H1 (cell line): Measurements from ENCODE around the gene TSPAN9. TPM values are rescaled to one million over a fixed set of nuclear protein-coding genes. Genes with fewer than 3 reads are reported as not detected.

Experiments used
- CTCF ChIA-PET: fragments of 300-600 bp; sonication (Branson Sonifier 250); formaldehyde crosslinking; loops from one replicate; lab custom pipeline; 2021; ENCODE audit not compliant: partially characterized antibody; lab: Charles Lee
- POLR2A ChIA-PET: fragments of 300-600 bp; sonication (Branson Sonifier 250); formaldehyde crosslinking; loops from one replicate; lab custom pipeline; 2021; ENCODE audit warnings: inconsistent platforms; ENCODE audit not compliant: partially characterized antibody; lab: Charles Lee
- DNase-seq, 2 experiments: peaks; one replicate each; pipeline versions ENCODE4 v3.0.0 to v3.0.0-alpha.2; 2010 to 2022; ENCODE audit warnings: low spot score in 2 of 2, low read depth in 1 of 2, mixed read lengths in 1 of 2
- FAIRE-seq: peaks from 2 replicates; lab custom pipeline; 2011; peaks lifted over from hg19 to GRCh38; lab: Jason Lieb, UNC
- H2AFZ ChIP-seq: 2 replicates; pipeline ENCODE4 v1.8.1; 2012; ENCODE audit warnings: low read length, inconsistent platforms
- H2AK5ac ChIP-seq: 2 replicates; pipeline ENCODE4 v1.6.1; 2013; ENCODE audit warnings: low read depth, low read length
- H2BK120ac ChIP-seq: replicated peaks from 2 replicates; pipeline ENCODE3; 2013; ENCODE audit warnings: low read depth, low read length, inconsistent platforms
- H2BK12ac ChIP-seq: 2 replicates; pipeline ENCODE4 v1.6.1; 2013; ENCODE audit warnings: low read depth, low read length
- H2BK15ac ChIP-seq: 2 replicates; pipeline ENCODE4 v1.6.1; 2013; ENCODE audit warnings: low read length
- H2BK20ac ChIP-seq: 2 replicates; pipeline ENCODE4 v1.6.1; 2013; ENCODE audit warnings: low read length
- H2BK5ac ChIP-seq: 2 replicates; pipeline ENCODE4 v1.6.1; 2013; ENCODE audit warnings: low read depth, low read length
- H3K14ac ChIP-seq: 2 replicates; pipeline ENCODE4 v1.6.1; 2013; ENCODE audit warnings: inconsistent platforms; ENCODE audit not compliant: insufficient read length
- H3K18ac ChIP-seq: 2 replicates; pipeline ENCODE4 v1.6.1; 2013; ENCODE audit warnings: low read length; ENCODE audit errors: extremely low read depth
- H3K23ac ChIP-seq: 2 replicates; pipeline ENCODE4 v1.6.1; 2013; ENCODE audit warnings: inconsistent platforms; ENCODE audit not compliant: insufficient read length
- H3K23me2 ChIP-seq: 2 replicates; pipeline ENCODE4 v1.6.1; 2013; ENCODE audit warnings: low read depth, low read length
- H3K27ac ChIP-seq: 2 replicates; pipeline ENCODE4 v1.6.1; 2011; ENCODE audit warnings: low read depth, low read length, inconsistent platforms
- H3K27me3 ChIP-seq, 4 experiments: replicated peaks in 1 of 4; 1 replicate in 1 of 4; 2 replicates in 3 of 4; pipeline versions ENCODE4 v1.6.1 to v1.8.1; 2011 to 2013; ENCODE audit warnings: low read length in 3 of 4, mild to moderate bottlenecking in 3 of 4, inconsistent platforms in 2 of 4, mixed read lengths in 2 of 4, moderate library complexity in 1 of 4; ENCODE audit not compliant: control insufficient read depth in 3 of 4, insufficient read depth in 3 of 4; ENCODE audit errors: extremely low read depth in 1 of 4
- H3K36me3 ChIP-seq, 4 experiments: 2 replicates each; pipeline versions ENCODE4 v1.6.1 to v1.8.1; 2011 to 2013; ENCODE audit warnings: mild to moderate bottlenecking in 4 of 4, low read length in 3 of 4, moderate library complexity in 2 of 4, control low read depth in 1 of 4, inconsistent platforms in 1 of 4; ENCODE audit not compliant: insufficient read depth in 4 of 4, control insufficient read depth in 2 of 4
- H3K4ac ChIP-seq: replicated peaks from 2 replicates; pipeline ENCODE3; 2013; ENCODE audit warnings: low read length, low read depth, mixed read lengths, inconsistent platforms; ENCODE audit not compliant: insufficient read length
- H3K4me1 ChIP-seq, 4 experiments: replicated peaks in 1 of 4; 1 replicate in 1 of 4; 2 replicates in 3 of 4; pipeline versions ENCODE4 v1.6.1 to v1.8.1; 2011 to 2013; ENCODE audit warnings: low read length in 3 of 4, inconsistent platforms in 2 of 4, mixed read lengths in 1 of 4; ENCODE audit not compliant: insufficient read depth in 4 of 4, control insufficient read depth in 3 of 4
- H3K4me2 ChIP-seq, 2 experiments: 2 replicates each; pipeline versions ENCODE4 v1.6.1 to v1.8.1; 2011 to 2013; ENCODE audit warnings: low read depth in 2 of 2, low read length in 2 of 2, control low read depth in 1 of 2, inconsistent platforms in 1 of 2, mild to moderate bottlenecking in 1 of 2; ENCODE audit not compliant: insufficient read depth in 1 of 2
- H3K4me3 ChIP-seq, 4 experiments: fragments of 200-600, 300-600 bp in 1 of 4; sonication (generic), shearing (Covaris generic), sonication (Bioruptor Twin) in 1 of 4; 2 replicates each; pipeline versions ENCODE4 v1.5.1 to v1.8.1; 2011 to 2016; ENCODE audit warnings: low read length in 4 of 4, low read depth in 3 of 4, control low read depth in 2 of 4, inconsistent platforms in 2 of 4, mild to moderate bottlenecking in 2 of 4, mixed read lengths in 1 of 4, moderate library complexity in 1 of 4; ENCODE audit not compliant: insufficient read depth in 2 of 4; ENCODE audit errors: extremely low read depth in 1 of 4
- H3K56ac ChIP-seq: replicated peaks from 2 replicates; pipeline ENCODE3; 2013; ENCODE audit warnings: low read depth, mild to moderate bottlenecking, mixed read lengths, low read length, inconsistent platforms; ENCODE audit not compliant: insufficient read length
- H3K79me1 ChIP-seq: 2 replicates; pipeline ENCODE4 v1.6.1; 2013; ENCODE audit warnings: low read depth, low read length, control low read depth
- H3K79me2 ChIP-seq, 2 experiments: 2 replicates each; pipeline versions ENCODE4 v1.6.1 to v1.8.1; 2012 to 2013; ENCODE audit warnings: low read length in 2 of 2, mild to moderate bottlenecking in 2 of 2, inconsistent platforms in 1 of 2; ENCODE audit not compliant: insufficient read depth in 2 of 2, control insufficient read depth in 1 of 2
- H3K9ac ChIP-seq, 4 experiments: replicated peaks in 1 of 4; 1 replicate in 1 of 4; 2 replicates in 3 of 4; pipeline versions ENCODE4 v1.6.1 to v1.8.1; 2011 to 2013; ENCODE audit warnings: low read depth in 3 of 4, low read length in 3 of 4, control low read depth in 2 of 4, mild to moderate bottlenecking in 2 of 4, moderate library complexity in 2 of 4, inconsistent platforms in 1 of 4; ENCODE audit errors: extremely low read depth in 1 of 4
- H3K9me3 ChIP-seq, 2 experiments: 2 replicates each; pipeline versions ENCODE4 v1.6.1 to v1.8.1; 2012 to 2013; ENCODE audit warnings: mild to moderate bottlenecking in 2 of 2, moderate library complexity in 2 of 2, control low read depth in 1 of 2, inconsistent platforms in 1 of 2, low read depth in 1 of 2, low read length in 1 of 2, mixed read lengths in 1 of 2; ENCODE audit not compliant: insufficient read depth in 2 of 2
- H4K20me1 ChIP-seq, 2 experiments: replicated peaks in 1 of 2; 2 replicates each; pipeline versions ENCODE3 to v1.8.1; 2011 to 2013; ENCODE audit warnings: inconsistent platforms in 2 of 2, low read length in 2 of 2, mild to moderate bottlenecking in 1 of 2; ENCODE audit not compliant: insufficient read depth in 2 of 2, control insufficient read depth in 1 of 2
- H4K5ac ChIP-seq: 2 replicates; pipeline ENCODE4 v1.6.1; 2013; ENCODE audit warnings: low read length, low read depth, mixed read lengths, inconsistent platforms; ENCODE audit not compliant: insufficient read length
- H4K8ac ChIP-seq: 2 replicates; pipeline ENCODE4 v1.8.0; 2013; ENCODE audit warnings: mild to moderate bottlenecking, moderate library complexity, low read length, inconsistent platforms; ENCODE audit not compliant: insufficient read depth; ENCODE audit errors: extremely low read depth
- H4K91ac ChIP-seq: replicated peaks from 2 replicates; pipeline ENCODE3; 2013; ENCODE audit warnings: low read length, mixed read lengths, inconsistent platforms; ENCODE audit not compliant: insufficient read length
- CEBPB ChIP-seq: IDR thresholded peaks from 2 replicates; pipeline ENCODE4 v1.6.1; 2012; ENCODE audit warnings: low read depth, low read length
- CTCF ChIP-seq, 3 experiments: IDR thresholded peaks; 1 replicate in 2 of 3; 2 replicates in 1 of 3; pipeline versions ENCODE4 v1.5.1 to v1.6.1; 2011; ENCODE audit warnings: low read length in 3 of 3, mild to moderate bottlenecking in 3 of 3, inconsistent platforms in 2 of 3, low read depth in 1 of 3, moderate library complexity in 1 of 3; ENCODE audit not compliant: insufficient read depth in 1 of 3; ENCODE audit errors: control extremely low read depth in 1 of 3
- GTF2F1 ChIP-seq: IDR thresholded peaks from 2 replicates; pipeline ENCODE4 v1.6.1; 2012; ENCODE audit warnings: low read depth, low read length, improper control_type of control experiment, borderline replicate concordance
- HDAC6 ChIP-seq: IDR thresholded peaks from one replicate; pipeline ENCODE4 v1.7.1; 2012; ENCODE audit warnings: low read depth, mild to moderate bottlenecking, inconsistent platforms, low read length, moderate library complexity
- SP1 ChIP-seq: IDR thresholded peaks from 2 replicates; pipeline ENCODE4 v1.6.1; 2011; ENCODE audit warnings: low read depth, low read length
- SRF ChIP-seq: IDR thresholded peaks from 2 replicates; pipeline ENCODE4 v1.6.1; 2011; ENCODE audit warnings: mild to moderate bottlenecking, low read depth, low read length, moderate library complexity
- WGBS, 2 experiments: shearing (Covaris generic) in 1 of 2; methylation state at CpG; one replicate each; pipeline versions ENCODE4 v1.1.6 to v1.1.7; 2013 to 2015; ENCODE audit warnings: low lambda C conversion rate in 2 of 2, mixed read lengths in 2 of 2, inconsistent platforms in 1 of 2, low coverage in 1 of 2, missing lambda C conversion rate in 1 of 2; ENCODE audit not compliant: insufficient replicate concordance in 2 of 2, insufficient coverage in 1 of 2, insufficient read length in 1 of 2; ENCODE audit errors: extremely low coverage in 1 of 2, missing lambda C conversion rate in 1 of 2; 5-methylcytosine and 5-hydroxymethylcytosine counted together
- polyA plus RNA-seq, 7 experiments: library from polyadenylated mRNA; depleted of rRNA in 3 of 7; stranded (reverse) in 5 of 7; unstranded in 2 of 7; fragments of >200 nt in 5 of 7; fragments of 200-250 nt in 2 of 7; gene quantifications; 1 replicate in 5 of 7; 2 replicates in 1 of 7; 4 replicates in 1 of 7; pipeline versions ENCODE4 v1.2.1 to v1.2.3, GENCODE V29; 2011 to 2013; ENCODE audit warnings: missing spikeins in 2 of 7, mixed read lengths in 2 of 7
- total RNA-seq: library from RNA; stranded (reverse); fragmentation: NEBNext Ultra II Directional; extraction: Animal tissue kit (Norgen Biotek cat#: 25700); gene quantifications from 2 replicates; pipeline ENCODE4 v1.2.1, GENCODE V29; 2021

Gene TSPAN9
- total and polyA plus RNA-seq, 2 of the 8 experiments (the other 6 are each of a cell fraction or from before 2014, with no cell fraction given) = 11.5 to 29.1 TPM

GRCh38 chr12:3160081-3160480, 82.9 kb downstream of the TSPAN9 start:
- H3K18ac ChIP-seq = no peak overlapping the region
- H3K14ac ChIP-seq = no peak overlapping the region
- H3K56ac ChIP-seq = no peak overlapping the region
- H3K36me3 ChIP-seq = no peaks in the 10 kb centered on the region
- no peak overlapping the region for H3K4me2 ChIP-seq
- no peaks in the 10 kb centered on the region for H3K79me2 ChIP-seq
- no peak overlapping the region for H2BK15ac ChIP-seq
- H3K4me3 ChIP-seq = no peak overlapping the region
- H3K27me3 ChIP-seq = no peaks in the 10 kb centered on the region
- no peak overlapping the region for H3K27ac ChIP-seq
- H3K9ac ChIP-seq = no peak overlapping the region
- TF ChIP-seq GTF2F1 (no peak), CEBPB (peak; percentile 89; the same call in 1 of the 2 replicates), HDAC6 (no peak), CTCF (IDR thresholded peaks at IDR 0.05; ENCODE audit: control extremely low read depth in 1 of 3, insufficient read depth in 1 of 3, low read depth in 1 of 3, low read length in 3 of 3) (no peak), SRF (no peak), SP1 (no peak)
- TF ChIP-seq, all 59 proteins: peak for 1
- no peak overlapping the region for H4K5ac ChIP-seq
- H3K4ac ChIP-seq = no peak overlapping the region
- H3K9me3 ChIP-seq = 0 out of 4 replicates have a peak, but pooled peaks cover 0 to 3% of the 10 kb centered on the region in 2 experiments
- ChIA-PET POLR2A (no interaction called here), CTCF (interaction anchor here (1.2 kb wide), 1 partner anchor 87 kb away, joined by 3 read pairs; no protein-coding TSS in a partner anchor)
- no peak overlapping the region for H2BK12ac ChIP-seq
- H4K8ac ChIP-seq = no peak overlapping the region
- no peak overlapping the region for H2BK5ac ChIP-seq
- H3K79me1 ChIP-seq = peaks cover 2% of the 10 kb centered on the region
- H3K23ac ChIP-seq = no peak overlapping the region
- no peak overlapping the region for H2BK120ac ChIP-seq
- no peak overlapping the region for H4K91ac ChIP-seq
- peaks cover 0 to 12% (median 7%) of the 10 kb centered on the region in 4 experiments; a peak in 6 of 7 replicates for H3K4me1 ChIP-seq
- no peak for DNase-seq
- H4K20me1 ChIP-seq = peaks cover 0 to 2% of the 10 kb centered on the region in 2 experiments
- H2AK5ac ChIP-seq = no peak overlapping the region
- H2AFZ ChIP-seq = no peak overlapping the region
- no peak overlapping the region for H2BK20ac ChIP-seq
- no peaks in the 10 kb centered on the region for H3K23me2 ChIP-seq
- 89% methylated on average over 3 of the region's 3 CpGs; no CpG with 5 or more reads in 1 of the 2 experiments for WGBS, 2 experiments
- FAIRE-seq = no peak
